BJ (cell line): Measurements from ENCODE around the gene TNNT2. TPM values are rescaled to one million over a fixed set of nuclear protein-coding genes. Genes with fewer than 3 reads are reported as not detected.

Source experiments
- CTCF ChIA-PET: fragments of 350-600 bp; formaldehyde crosslinking; extraction: SDS; loops from one replicate; lab custom pipeline; 2021; ENCODE audit warnings: antibody characterized with exemption, inconsistent platforms; lab: Yijun Ruan, JAX
- POLR2A ChIA-PET: fragments of 300-600 bp; sonication (Branson Sonifier 250); formaldehyde crosslinking; extraction: SDS; loops from one replicate; lab custom pipeline; 2021; ENCODE audit warnings: antibody characterized with exemption; lab: Charles Lee
- DNase-seq: peaks from one replicate; pipeline ENCODE4 v3.0.0-alpha.2; 2011; ENCODE audit warnings: low read depth
- H3K27me3 ChIP-seq: 2 replicates; pipeline ENCODE4 v1.6.0; 2011; ENCODE audit warnings: low read length; ENCODE audit not compliant: control insufficient read depth, insufficient read depth
- H3K36me3 ChIP-seq: 2 replicates; pipeline ENCODE4 v1.5.1; 2011; ENCODE audit warnings: low read length; ENCODE audit not compliant: control insufficient read depth, insufficient read depth
- H3K4me3 ChIP-seq: 2 replicates; pipeline ENCODE4 v1.5.1; 2011; ENCODE audit warnings: low read depth, mild to moderate bottlenecking, control low read depth, low read length
- CTCF ChIP-seq: IDR thresholded peaks from 2 replicates; pipeline ENCODE4 v1.5.1; 2011; ENCODE audit warnings: low read depth, mild to moderate bottlenecking, control low read depth, inconsistent platforms, low read length, moderate library complexity; ENCODE audit not compliant: insufficient read depth
- polyA plus RNA-seq: library from polyadenylated mRNA; depleted of rRNA; stranded (reverse); fragments of >200 nt; gene quantifications from 2 replicates; pipeline ENCODE4 v1.2.3, GENCODE V29; 2011

The TNNT2 gene
- polyA plus RNA-seq, 1 experiment: not detected

GRCh38 chr1:201404055-201404454 is 26.6 kb upstream of the TNNT2 start:
- no peak overlapping the region for H3K4me3 ChIP-seq
- H3K27me3 ChIP-seq: peaks cover 37% of the 10 kb centered on the region
- POLR2A ChIA-PET: no interaction called here
- TF ChIP-seq CTCF: no peak
- no peak for DNase-seq
- no peaks in the 10 kb centered on the region for H3K36me3 ChIP-seq
- CTCF ChIA-PET: interaction anchor here (1.2 to 5.3 kb wide), 3 partner anchors 18 to 150 kb away, joined by 4 to 59 read pairs (median 44); no protein-coding TSS in a partner anchor

- no peaks in the 10 kb centered on the region for H3K36me3 ChIP-seq
- POLR2A ChIA-PET: interaction anchor here (0.5 kb wide), 1 partner anchor 50 kb away, joined by 3 read pairs; no protein-coding TSS in a partner anchor
- H3K27me3 ChIP-seq: peaks cover 41% of the 10 kb centered on the region
- H3K4me3 ChIP-seq: no peak overlapping the region
- CTCF ChIA-PET: interaction anchor here (1.2 to 5.3 kb wide), 4 partner anchors 17 to 149 kb away, joined by 4 to 59 read pairs (median 25); no protein-coding TSS in a partner anchor
- DNase-seq: no peak
- no peak for TF ChIP-seq CTCF
Measured at GRCh38 chr1:201403359-201403758, 25.9 kb upstream of the TNNT2 start.

GRCh38 chr1:201401700-201402099 is 24.2 kb upstream of the TNNT2 start:
- CTCF ChIA-PET: interaction anchor here (0.7 to 2.8 kb wide), 5 partner anchors 8 to 148 kb away, joined by 3 to 13 read pairs (median 6); partner anchors contain the start of gene TNNT2
- POLR2A ChIA-PET: no interaction called here
- DNase-seq: no peak
- TF ChIP-seq CTCF: no peak
- Histone ChIP-seq H3K27me3 (peaks cover 49% of the 10 kb centered on the region), H3K36me3 (no peaks in the 10 kb centered on the region), H3K4me3 (no peak overlapping the region)

GRCh38 chr1:201400852-201401230 is 23.4 kb upstream of the TNNT2 start:
- H3K36me3 ChIP-seq: no peaks in the 10 kb centered on the region
- H3K27me3 ChIP-seq: peaks cover 49% of the 10 kb centered on the region
- no peak for DNase-seq
- ChIA-PET POLR2A (no interaction called here), CTCF (interaction anchor here (1.0 to 2.8 kb wide), 8 partner anchors 9 to 147 kb away, joined by 3 to 13 read pairs (median 6); partner anchors contain the start of gene TNNT2)
- no peak overlapping the region for H3K4me3 ChIP-seq
- no peak for TF ChIP-seq CTCF

- POLR2A ChIA-PET: no interaction called here
- TF ChIP-seq CTCF: no peak
- Histone ChIP-seq H3K27me3 (peaks cover 49% of the 10 kb centered on the region), H3K36me3 (no peaks in the 10 kb centered on the region), H3K4me3 (no peak overlapping the region)
- CTCF ChIA-PET: interaction anchor here (1.0 to 2.8 kb wide), 7 partner anchors 9 to 113 kb away, joined by 3 to 13 read pairs (median 5); partner anchors contain the start of gene TNNT2
- DNase-seq: no peak
Measured at GRCh38 chr1:201400212-201400851, 22.9 kb upstream of the TNNT2 start.
